Ishikawa (cell line): ENCODE results near the gene RBM15.

ENCODE experiments used
- CEBPB ChIP-seq: IDR thresholded peaks from 2 replicates; pipeline ENCODE4 v1.6.1; 2012
- CREB1 ChIP-seq: IDR thresholded peaks from 2 replicates; pipeline ENCODE4 v1.6.1; 2012; ENCODE audit warnings: low read depth
- EGR1 ChIP-seq: IDR thresholded peaks from 2 replicates; pipeline ENCODE4 v1.6.1; 2012
- YY1 ChIP-seq: IDR thresholded peaks from 2 replicates; pipeline ENCODE4 v1.6.1; 2012; ENCODE audit warnings: low read depth

GRCh38 chr1:110370827-110371226 is 31.6 kb downstream of the RBM15 start:
- TF ChIP-seq CREB1, result no peak
- no peak for TF ChIP-seq EGR1
- no peak for TF ChIP-seq YY1
- TF ChIP-seq CEBPB, result no peak
